Activated T-cell treated with anti-CD3 and anti-CD28 coated beads for 4 hours (primary cell): ENCODE results near the gene FBXO9.
A peak's percentile ranks its signal among the peaks of the same experiment; 100 is the strongest.
"Not testable (repeated sequence)": the region's sequence is repeated elsewhere in the genome, so short reads cannot be mapped to it uniquely, and the experiment has no call there.

Experiments used
- DNase-seq: peaks from one replicate; pipeline ENCODE4 v3.0.0-alpha.2; 2020

FBXO9 gene

DNA sequence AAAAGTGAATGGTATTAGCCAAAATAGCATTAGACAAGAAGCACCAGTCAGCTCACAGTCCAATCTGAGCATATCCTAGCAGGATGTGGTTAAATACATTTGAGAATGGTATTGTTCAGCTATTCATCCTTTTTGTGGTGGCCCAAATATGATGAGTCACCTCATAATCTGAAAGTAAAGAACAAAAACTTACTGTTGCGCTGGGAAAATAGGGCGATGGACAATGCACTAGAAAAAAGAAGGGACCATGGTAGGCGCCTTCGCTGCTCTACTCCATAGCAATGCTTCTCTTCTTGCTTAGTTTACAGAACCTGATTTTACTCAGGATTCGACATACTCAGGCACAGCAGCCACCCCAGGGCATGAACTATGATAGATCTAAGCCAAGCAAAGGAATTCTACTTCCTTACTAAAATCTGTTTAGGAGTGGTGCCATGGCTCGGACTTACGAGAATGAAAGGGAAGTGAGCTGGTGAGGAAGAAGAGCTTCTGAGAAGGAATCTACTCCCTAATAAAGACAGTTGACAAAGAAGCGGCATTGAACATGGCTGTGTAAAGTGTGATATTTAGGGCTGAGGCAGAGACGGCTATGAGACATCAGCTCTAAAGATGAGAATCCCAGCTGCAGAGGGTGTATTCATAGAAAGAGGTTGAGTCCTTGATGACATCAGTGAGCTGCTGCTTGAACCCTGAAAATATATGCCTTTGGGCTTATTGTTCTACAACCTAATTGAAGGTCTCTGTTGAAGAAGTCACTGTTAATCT, 16.6 kb upstream of the FBXO9 start:
- DNase-seq = no peak

DNA sequence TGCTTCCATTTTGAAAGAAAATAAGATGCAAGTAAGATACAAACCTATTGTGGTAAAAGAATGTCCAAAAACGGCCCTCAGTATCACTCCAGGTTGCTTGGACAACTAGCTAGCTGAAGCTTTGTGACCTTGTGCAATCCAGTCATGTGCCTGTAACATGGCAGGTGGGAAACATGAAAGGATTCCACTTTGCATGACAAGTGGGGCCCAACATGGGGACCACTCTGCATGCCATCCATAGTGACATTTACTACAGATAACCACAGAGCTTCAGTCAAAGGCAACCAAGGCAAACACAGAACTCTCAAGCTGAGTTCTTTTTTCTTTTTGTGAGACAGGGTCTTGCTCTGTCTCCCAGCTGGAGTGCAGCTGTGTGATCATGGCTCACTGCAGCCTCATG, 15.8 kb upstream of the FBXO9 start:
- no peak for DNase-seq

DNA sequence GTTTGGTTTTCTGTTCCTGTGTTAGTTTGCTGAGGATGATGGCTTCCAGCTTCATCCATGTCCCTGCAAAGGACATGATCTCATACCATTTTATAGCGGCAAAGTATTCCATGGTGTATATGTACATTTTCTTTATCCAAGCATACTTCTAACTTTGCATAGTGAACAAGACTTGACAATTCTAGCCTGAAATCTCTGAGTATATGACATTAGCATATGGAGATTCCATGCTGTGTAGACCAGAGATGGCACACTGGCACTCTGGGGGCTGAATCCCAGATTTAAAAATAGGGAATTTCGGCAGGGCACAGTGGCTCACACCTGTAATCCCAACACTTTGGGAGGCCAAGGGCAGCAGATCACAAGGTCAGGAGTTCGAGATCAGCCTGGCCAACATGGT, 13.1 kb upstream of the FBXO9 start:
- DNase-seq = not testable (repeated sequence)

DNA sequence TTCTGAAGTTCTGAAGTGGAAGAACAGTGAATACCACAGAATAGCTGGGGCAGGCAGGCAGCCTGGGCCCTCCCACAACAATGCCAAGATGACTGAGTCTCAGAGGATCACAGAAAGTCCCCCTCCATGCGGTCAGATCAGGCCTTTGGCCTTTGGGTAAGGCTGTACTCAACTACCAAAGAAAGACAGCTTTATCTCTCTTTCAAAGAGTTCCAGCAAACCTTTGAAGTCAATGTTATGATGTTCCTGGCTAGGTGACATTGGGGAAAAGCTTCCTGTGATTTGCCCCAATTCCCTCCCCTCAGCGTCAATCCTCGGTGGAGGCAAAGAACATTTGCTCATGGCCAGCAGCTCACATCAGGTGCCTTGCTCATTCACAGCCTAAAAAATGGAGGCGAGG, 10.7 kb upstream of the FBXO9 start:
- DNase-seq = no peak

DNA sequence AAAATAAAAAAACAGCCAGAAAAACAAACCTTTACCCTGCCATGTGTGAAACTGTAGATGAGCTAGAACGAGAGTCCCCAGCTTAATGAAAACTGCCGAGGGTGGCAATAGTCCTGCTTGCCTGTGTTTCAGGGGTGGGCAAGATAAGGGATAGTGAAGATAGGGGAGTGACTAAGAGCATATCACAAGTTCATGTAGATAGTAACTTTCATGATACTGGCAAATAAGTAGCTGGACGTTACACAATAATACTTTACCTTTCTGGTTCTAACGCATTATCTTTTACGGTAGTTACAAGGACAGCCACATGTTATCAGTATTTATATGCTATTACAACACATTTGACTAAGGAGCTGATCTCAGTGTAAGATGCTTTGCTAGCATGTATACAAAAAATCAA, 9.3 kb upstream of the FBXO9 start:
- no peak for DNase-seq

DNA sequence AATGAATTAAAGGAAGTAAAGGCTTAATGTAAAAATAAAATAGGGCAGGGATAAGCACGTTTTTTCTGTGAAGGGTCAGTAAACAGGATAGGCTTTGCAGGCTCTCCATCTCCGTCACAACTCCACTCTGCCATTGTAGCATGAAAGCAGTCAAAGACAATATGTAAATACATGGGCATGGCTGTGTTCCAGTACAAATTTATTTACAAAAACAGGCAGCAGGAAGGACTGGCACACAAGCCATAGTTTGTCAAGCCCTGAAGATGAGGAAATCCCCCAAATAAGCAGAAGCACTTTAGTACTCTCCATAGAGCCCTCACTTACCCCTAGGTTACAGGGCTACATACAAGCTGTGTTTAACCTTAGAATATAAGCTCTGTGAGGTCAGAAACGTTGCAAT, 8.9 kb upstream of the FBXO9 start:
- DNase-seq = no peak

DNA sequence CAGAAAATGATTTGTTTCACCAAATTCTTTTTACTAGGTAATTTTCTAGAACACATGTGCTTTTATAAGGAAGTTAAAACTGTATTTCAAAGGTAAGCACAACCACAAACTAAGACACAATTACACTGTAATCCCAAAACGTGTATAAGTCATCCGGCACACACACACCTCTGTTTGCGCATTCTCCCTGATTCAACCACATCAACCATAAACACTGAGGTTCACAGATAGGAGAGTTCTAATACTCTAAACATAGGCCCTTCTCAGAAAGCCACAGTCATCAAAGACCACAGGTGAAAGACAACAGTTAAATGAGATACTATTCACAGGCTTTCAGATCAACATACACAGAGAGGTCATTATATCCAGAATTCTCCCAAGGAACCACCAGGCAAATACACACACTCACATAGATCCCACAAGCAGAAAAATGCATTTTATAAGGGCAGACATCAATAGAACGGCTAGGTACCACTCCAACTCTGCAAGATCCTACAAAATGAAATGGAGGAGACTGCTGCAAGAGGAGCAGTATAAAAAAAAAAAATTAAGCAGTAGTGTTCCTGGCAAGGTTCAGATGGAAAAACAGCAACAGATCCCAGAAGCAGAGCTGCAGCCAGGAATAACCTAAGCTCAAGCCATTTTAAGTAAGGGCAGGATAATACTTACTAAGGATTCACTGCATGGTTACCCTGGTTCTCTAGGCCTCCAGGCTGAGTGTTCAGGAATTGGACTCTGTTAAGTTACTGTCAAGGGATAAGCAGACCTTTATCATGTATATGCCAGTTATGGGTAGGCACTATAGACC, 6.6 kb upstream of the FBXO9 start:
- DNase-seq = no peak

DNA sequence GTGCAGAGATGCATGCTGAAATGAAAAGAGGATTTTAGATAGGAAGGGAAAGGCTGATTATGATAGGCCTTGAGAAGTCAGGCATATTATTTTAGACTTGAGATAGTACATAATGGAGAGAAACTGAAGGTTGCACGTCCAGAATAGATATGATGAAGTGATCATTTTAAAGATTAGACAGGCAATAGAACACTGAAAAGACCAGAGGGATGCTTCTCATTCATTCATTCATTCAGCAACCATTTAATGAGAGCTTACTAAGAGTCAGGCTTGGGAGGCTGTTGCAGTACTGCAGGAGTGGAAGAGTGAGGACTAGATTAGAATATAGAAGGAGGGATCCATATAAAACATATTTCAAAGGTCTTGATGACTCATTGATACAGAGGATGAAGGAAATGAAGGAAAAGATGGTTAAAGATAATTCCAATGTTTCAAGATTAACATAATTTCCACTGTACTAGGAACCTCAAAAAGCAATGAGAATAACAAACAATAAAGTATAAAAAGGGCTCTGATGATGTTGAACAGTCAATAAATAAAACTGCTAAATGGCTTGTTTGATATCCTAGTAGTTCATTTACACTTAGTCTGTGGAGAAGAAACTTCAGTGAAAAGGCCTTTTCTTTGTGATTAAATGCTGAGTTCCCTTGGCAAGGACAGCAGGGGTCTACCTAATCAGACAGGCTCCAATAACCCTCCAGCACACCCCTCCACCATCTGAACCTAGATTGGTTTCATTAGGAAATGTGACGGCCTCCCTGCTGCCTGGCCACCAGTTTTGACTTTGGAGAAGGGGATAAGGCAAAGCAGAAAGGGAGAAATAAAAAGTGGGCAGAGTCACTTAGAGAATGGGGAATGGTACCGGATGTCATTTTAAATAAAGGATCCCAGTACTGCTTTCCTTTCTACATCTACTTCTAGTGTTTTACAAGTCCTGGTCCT, 5.3 kb upstream of the FBXO9 start:
- no peak for DNase-seq

DNA sequence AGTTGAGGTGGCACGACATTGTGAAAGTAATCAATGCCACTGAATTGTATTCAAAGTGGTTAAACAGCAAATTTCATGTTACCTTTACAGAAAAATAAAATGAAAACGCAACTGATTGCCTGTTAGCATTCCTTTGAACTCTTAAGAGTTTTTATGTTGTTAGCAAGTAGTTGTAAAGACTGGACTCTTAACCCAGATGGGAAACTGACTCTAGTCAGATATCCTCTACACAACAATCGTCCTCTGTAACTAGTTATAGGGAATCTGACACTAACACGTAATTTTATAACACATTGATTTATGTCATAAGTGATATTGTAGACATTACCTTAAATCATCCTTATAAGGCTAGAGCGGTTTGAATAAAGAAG, 3.0 kb upstream of the FBXO9 start:
- no peak for DNase-seq

DNA sequence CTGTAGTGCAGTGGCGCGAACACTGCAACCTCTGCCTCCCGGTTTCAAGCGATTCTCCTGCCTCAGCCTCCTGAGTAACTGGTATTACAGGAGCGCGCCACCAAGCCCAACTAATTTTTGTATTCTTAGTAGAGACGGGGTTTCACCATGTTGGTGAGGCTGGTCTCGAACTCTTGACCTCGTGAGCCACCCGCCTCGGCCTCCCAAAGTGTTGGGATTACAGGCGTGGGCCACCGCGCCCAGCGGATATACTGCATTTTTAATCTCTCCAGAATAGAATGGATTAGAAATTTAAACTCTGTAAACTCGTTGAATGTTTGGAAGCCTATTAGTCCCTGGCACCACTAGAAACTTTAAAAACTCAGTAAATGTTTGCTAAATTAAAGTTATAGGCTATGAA, 949 bp upstream of the FBXO9 start:
- not testable (repeated sequence) for DNase-seq

DNA sequence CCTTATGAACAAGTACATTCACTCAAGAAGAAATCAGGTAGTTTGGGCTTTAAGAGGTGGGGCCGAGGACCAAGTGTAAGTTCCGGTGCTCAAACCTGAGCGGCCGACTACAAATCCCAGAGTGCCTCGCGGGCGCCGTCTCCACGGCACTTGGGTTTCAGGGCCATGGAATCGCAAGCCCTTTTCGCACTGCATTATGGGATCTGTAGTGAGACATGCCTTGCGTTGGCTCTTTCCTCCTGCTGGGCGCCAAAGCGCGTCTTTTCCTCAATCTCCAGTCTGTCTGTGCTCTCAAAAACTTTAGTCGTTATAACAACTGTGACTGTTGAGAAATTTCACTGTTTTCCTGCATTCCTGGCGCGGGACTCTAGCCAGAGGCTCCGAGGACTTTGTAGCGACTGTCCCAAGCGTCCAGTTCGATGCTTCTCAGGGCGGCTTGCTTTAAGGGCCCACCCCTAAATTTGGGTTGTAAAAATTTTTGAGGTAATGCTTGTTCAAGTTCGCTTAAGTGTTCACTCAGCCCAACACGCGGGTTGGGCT, 408 bp upstream of the FBXO9 start:
- peak; percentile 91 for DNase-seq

DNA sequence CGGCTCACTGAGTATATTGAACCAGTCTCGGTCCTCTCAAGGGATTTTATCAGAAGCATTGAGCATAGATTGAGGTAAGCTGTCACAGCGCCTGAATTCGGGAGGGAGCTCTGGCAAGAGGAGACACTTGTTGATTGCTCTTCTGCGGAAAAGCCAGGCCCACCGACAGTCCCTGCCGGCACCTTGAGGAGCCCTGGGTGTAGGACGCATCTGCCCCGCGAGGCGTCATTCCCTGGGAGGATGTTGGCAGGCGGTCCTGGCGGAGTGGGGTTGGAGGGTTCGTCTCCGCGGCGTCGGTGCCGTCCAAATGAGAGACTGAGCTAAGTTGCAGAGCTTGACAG, 843 bp downstream of the FBXO9 start:
- DNase-seq = peak; percentile 4

DNA sequence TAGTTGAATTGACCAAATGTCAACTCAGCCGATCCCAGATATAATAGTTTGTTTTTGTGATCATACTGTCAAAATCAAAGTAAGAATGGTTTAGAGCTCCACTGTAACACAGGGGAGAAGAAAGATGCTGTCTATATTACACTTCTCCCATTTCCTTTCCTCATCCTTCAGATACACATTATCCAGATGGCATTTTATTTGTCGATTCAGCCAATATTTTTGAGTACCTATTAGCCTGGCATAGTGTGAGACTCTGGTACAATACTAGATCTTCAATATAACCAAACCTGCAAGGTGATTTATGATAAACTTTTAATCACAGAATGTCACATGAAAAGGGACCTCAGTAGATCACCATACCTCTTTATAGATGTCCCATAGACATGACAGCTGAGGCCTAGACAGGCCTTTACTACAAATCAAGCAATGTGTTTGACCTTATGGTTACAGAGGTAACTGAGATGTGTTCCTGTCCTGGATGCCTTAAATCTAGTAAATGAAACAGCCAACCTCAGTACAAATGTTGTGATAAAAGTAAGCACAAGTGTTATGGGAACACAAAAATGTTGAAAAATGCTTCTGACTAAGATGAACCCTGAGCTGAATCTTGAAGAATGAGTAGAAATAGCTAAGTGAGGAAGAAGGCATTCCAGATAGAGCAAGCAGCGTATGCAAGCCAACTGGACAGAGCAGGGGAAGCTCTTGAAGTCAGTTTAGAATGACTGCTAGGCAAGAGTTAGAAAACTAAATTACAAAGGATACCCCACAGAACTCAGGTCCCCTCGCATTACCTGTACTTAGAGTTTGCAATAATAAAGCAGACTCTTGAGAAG, 1.9 kb downstream of the FBXO9 start:
- no peak for DNase-seq

DNA sequence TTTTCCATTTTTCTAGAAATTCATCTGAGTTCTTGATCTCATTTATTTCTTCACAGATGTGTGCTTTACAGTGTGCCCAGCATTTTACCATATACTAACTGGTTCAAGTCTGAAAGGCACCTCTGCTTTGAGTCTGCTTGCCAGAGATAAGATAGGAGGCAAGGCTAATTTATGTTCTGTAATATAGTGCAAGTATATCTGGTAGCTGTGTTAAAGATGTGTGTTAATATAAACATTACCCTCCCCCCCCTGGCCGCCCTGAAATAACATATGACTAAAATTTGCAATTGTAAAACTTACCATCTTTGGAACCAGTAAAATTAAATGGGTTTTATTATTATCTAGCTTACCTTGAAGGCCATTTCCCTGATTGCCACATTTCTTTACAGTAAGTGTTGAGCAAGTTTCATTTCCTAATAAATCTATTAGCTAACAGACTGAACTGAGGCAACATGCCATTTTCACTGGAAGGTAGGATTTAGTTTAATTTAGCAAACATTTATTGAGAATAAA, 2.7 kb downstream of the FBXO9 start:
- no peak for DNase-seq

DNA sequence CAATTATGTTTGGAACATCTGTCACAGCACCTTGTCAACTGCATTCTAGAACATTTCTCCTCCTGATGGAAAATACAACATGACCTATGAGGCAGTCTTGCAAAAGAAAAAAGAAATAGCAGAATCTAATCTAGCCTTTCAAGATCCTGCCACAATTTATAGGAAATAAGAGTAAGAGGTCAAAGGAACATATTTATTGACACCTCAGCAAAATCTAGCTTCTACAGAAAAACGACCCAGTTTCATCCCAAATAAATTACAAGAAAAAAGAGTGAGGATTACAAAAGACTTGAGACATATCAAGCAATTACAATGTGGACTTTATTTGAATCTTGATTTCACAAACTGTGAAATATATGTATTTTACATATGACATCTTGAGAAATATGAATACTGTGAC, 4.2 kb downstream of the FBXO9 start:
- DNase-seq = no peak

DNA sequence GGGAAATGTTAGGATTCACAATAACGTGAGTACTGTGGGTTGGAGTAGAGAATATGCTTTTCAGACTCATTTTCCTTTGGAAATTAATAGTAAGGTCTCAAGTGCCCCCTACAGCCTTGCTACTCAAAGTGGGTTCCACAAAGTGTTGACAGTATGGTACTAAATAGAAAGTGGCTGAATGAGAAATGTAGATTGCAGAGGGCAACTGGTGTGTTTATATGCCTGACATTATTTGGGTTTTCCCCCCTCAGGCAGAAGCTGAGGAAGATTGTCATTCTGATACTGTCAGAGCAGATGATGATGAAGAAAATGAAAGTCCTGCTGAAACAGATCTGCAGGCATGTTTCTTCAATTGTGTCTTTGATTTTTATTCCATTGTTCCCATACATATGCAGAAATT, 5.6 kb downstream of the FBXO9 start:
- DNase-seq = no peak

DNA sequence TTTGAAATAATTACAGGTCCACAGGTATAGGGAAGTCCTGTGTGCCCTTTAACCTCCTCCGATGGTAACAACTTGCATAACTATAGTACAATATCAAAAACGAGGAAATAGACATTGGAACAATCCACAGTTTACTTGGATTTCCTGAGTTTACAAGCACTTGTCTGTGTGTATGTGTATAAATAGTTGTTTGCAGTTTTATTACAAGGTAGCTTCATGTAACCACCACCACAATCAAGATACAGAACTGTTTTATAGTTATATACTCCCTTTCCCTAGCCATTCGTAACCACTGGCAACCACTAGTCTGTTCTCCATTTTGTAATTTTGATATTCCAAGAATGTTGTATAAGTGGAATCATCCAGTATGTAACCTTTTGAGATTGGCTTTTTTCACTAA, 9.1 kb downstream of the FBXO9 start:
- DNase-seq = no peak

DNA sequence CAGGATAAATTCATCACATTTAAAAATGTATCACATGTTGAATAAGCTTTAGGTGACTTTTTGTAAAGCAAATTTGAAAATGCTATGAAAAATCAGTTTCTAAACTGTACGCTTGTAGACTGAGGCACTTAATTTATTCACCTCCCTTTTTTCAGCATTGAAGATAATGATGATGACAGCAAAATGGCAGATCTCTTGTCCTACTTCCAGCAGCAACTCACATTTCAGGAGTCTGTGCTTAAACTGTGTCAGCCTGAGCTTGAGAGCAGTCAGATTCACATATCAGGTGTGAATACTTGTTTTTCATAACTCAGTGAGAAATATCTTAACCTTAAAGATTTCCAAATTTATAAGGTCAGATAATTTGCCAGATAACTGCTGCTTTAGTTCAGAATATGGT, 15.6 kb downstream of the FBXO9 start:
- no peak for DNase-seq

DNA sequence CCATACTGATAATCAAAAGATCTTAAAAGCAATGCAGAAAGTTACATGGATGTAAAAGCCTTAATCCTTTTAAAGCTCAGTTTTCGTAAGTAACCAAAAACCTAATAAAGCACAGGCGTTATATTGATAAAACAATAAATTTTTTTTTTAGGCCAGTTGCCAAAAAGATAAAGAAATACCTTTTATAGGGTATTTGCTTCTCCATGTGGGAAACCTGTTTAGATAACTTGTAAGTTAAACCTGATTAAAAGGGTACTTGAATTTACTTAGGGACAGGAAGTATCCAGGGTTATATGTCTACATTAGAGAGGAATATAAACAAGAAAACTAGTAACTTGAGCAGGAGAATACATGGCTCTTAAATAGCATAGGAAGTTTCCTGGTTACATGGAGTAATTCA, 21.1 kb downstream of the FBXO9 start:
- no peak for DNase-seq

DNA sequence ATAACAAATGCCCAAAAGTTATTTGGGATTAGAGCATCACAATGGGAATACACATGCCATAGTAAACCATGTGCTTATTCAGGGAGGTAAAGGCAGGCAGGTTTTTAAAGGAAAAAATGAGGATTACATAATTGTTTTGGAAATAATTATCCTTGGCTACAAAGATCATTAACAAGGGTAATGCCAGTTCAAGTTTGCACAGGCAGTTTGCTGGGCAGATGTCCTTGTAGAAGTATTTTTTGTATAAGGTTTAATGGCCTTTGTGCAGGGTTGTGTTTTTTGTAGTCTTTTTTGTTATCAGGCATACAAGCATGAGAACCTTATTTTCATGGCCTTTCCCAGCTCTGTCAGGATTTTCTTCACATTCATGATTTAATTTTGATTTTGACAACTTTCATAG, 24.7 kb downstream of the FBXO9 start:
- DNase-seq = no peak

DNA sequence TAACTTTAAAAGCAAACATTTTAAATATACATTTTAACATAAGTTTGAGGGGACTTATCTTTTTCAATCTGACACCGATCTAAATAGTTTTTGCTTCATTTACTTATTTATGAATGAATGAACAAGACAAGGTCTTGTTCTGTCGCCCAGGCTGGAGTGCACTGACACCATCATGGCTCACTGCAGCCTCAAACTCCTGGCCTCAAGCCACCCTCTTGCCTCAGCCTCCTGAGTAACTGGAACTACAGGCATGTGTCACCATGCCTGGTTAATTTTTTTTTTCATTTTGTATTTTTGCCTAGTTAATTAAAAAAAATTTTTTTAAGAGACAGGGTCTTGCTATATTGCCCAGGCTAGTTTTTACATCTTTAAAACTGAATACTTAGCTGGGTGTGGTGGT, 25.4 kb downstream of the FBXO9 start:
- no peak for DNase-seq

DNA sequence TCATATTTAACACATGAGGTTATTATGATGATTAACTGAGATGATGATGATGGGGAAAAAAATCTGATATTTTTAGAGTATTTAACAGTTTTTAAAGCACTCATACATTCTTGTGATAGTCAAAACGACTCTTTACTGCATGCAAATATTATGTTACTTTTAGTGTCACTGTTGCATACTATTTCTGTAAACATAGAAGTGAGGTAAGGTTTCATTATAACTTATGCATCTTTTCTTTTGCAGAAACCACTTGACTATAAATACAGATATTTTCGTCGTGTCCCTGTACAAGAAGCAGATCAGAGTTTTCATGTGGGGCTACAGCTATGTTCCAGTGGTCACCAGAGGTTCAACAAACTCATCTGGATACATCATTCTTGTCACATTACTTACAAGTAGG, 30.1 kb downstream of the FBXO9 start:
- DNase-seq = no peak
